ENCODE measurements around the gene LMNTD1. TPM values are rescaled to one million over a fixed set of nuclear protein-coding genes. Genes with fewer than 3 reads are reported as not detected.
"Not testable (repeated sequence)": the region's sequence is repeated elsewhere in the genome, so short reads cannot be mapped to it uniquely, and the experiment has no call there.

Gene LMNTD1
- total RNA-seq, 2 experiments from 2014 or later, result not detected

DNA sequence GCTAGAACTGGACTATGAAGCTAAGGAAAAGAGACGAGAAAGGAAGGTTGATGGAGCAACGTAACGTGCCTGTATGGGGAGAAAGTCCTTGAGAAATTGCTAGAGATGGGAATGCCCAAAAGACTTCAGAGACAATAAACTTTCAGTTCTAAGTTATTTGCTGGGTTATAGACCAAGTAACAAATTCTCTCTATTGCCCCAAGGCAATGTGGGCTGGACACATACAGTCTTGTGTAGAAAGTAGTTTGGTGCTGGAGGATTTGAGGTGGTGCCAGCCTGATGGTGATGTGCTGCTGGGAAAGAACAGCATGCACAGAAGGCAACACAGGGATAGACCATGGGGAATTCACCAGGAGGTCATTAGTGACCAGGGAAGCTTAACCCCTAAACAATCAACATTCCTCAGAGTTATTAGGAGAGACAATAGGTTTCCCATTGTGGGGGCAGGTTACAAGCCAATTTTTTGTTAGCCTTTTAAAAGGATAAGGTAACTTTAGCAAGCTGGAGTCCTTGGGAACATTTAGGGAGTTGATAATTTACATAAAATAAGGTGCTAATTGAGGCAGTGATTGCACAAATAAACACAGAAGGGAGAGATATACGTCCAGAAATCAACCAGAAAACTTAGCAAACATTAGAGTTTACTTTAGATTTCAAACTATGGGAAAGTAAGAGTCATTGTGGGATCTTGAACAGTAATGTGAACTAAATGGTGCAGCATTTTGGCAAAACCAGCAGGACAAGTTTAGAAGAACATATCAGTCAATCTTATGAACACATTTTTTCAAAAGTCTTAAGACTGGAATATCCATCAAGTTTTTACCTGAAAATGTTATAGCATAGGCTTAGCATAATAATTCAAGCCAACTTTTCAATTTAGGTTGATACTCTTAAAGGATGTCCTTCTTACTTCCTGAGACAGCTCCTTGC, 61.4 kb downstream of the LMNTD1 start:
- CTCF ChIA-PET (ENCODE audit: unreplicated experiment), result no interaction called here
- Histone ChIP-seq H3K79me2 (ENCODE audit: insufficient read depth, low read depth, low read length) (no peaks in the 10 kb centered on the region), H3K36me3 (ENCODE audit: insufficient read depth, low read length) (no peaks in the 10 kb centered on the region), H4K20me1 (ENCODE audit: insufficient read depth, low read length) (no peaks in the 10 kb centered on the region), H3K9me2 (ENCODE audit: insufficient read depth, low read length) (no peaks in the 10 kb centered on the region), H3K4me3 (ENCODE audit: low read depth, low read length, poor library complexity, severe bottlenecking) (no peak overlapping the region), H3K27ac (ENCODE audit: low read depth, low read length, poor library complexity, severe bottlenecking) (no peak overlapping the region), H3K9me3 (ENCODE audit: low read length) (no peaks in the 10 kb centered on the region), H3K4me1 (ENCODE audit: insufficient read depth, low read length, poor library complexity, severe bottlenecking) (no peaks in the 10 kb centered on the region), H2AFZ (ENCODE audit: low read length) (no peak overlapping the region), H3K4me2 (ENCODE audit: low read length) (no peak overlapping the region)
- no TSS peak for BruUV-seq (replicated peaks)
- POLR2A ChIA-PET, result interaction anchor here (0.6 to 0.9 kb wide), 2 partner anchors 13 to 65 kb away, joined by 3 read pairs; no protein-coding TSS in a partner anchor
- intact Hi-C loops (cut with micrococcal nuclease; ENCODE audit: unreplicated experiment), result no loop called here
- no peak for DNase-seq (ENCODE audit: low spot score)
- TF ChIP-seq EZH2phosphoT487 (IDR thresholded peaks at IDR 0.05; ENCODE audit: borderline replicate concordance, low read depth, low read length), result no peak
- TF ChIP-seq, protein P1, sequence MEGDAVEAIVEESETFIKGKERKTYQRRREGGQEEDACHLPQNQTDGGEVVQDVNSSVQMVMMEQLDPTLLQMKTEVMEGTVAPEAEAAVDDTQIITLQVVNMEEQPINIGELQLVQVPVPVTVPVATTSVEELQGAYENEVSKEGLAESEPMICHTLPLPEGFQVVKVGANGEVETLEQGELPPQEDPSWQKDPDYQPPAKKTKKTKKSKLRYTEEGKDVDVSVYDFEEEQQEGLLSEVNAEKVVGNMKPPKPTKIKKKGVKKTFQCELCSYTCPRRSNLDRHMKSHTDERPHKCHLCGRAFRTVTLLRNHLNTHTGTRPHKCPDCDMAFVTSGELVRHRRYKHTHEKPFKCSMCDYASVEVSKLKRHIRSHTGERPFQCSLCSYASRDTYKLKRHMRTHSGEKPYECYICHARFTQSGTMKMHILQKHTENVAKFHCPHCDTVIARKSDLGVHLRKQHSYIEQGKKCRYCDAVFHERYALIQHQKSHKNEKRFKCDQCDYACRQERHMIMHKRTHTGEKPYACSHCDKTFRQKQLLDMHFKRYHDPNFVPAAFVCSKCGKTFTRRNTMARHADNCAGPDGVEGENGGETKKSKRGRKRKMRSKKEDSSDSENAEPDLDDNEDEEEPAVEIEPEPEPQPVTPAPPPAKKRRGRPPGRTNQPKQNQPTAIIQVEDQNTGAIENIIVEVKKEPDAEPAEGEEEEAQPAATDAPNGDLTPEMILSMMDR (conservative IDR thresholded peaks at IDR 0.05; ENCODE audit: low read length), result no peak

GRCh38 chr12:25488956-25489870, 63.9 kb downstream of the LMNTD1 start:
- H2AFZ ChIP-seq (ENCODE audit: low read length); H3K4me2 ChIP-seq (ENCODE audit: low read length); H3K9me3 ChIP-seq (ENCODE audit: low read length); intact Hi-C loops (cut with micrococcal nuclease; ENCODE audit: unreplicated experiment); H3K4me3 ChIP-seq (ENCODE audit: low read depth, low read length, poor library complexity, severe bottlenecking); CTCF ChIA-PET (ENCODE audit: unreplicated experiment); H3K4me1 ChIP-seq (ENCODE audit: insufficient read depth, low read length, poor library complexity, severe bottlenecking); H3K79me2 ChIP-seq (ENCODE audit: insufficient read depth, low read depth, low read length); H4K20me1 ChIP-seq (ENCODE audit: insufficient read depth, low read length); H3K27ac ChIP-seq (ENCODE audit: low read depth, low read length, poor library complexity, severe bottlenecking); BruUV-seq (replicated peaks); DNase-seq (ENCODE audit: low spot score); H3K36me3 ChIP-seq (ENCODE audit: insufficient read depth, low read length); H3K9me2 ChIP-seq (ENCODE audit: insufficient read depth, low read length): not testable (repeated sequence)
- POLR2A ChIA-PET, result interaction anchor here (0.6 kb wide), 1 partner anchor 34 kb away, joined by 9 read pairs; no protein-coding TSS in a partner anchor

DNA sequence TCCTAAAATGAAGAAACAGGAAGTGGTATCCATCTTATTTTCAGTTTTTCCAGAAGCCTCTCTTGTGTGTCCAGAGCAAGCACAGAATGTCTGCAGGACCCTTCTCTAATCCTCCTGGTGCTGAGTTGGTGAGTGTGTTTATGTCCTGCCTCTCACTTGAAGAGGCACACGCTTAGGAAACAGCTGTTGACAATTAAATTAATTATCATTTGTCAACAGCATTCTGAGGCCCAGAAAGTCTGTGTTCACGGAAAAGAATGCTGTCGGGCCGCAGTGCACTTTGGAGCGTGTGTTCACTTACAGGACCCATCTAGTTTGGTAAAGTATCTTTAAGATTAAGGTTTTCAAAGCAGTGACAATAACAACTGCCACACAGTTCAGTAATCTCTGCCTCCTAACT, 70.5 kb downstream of the LMNTD1 start:
- Histone ChIP-seq H2AFZ (ENCODE audit: low read length) (no peak overlapping the region), H4K20me1 (ENCODE audit: insufficient read depth, low read length) (no peaks in the 10 kb centered on the region), H3K4me1 (ENCODE audit: insufficient read depth, low read length, poor library complexity, severe bottlenecking) (no peaks in the 10 kb centered on the region), H3K4me2 (ENCODE audit: low read length) (no peak overlapping the region), H3K36me3 (ENCODE audit: insufficient read depth, low read length) (no peaks in the 10 kb centered on the region), H3K9me3 (ENCODE audit: low read length) (no peaks in the 10 kb centered on the region), H3K9me2 (ENCODE audit: insufficient read depth, low read length) (no peaks in the 10 kb centered on the region), H3K79me2 (ENCODE audit: insufficient read depth, low read depth, low read length) (no peaks in the 10 kb centered on the region), H3K4me3 (ENCODE audit: low read depth, low read length, poor library complexity, severe bottlenecking) (no peak overlapping the region), H3K27ac (ENCODE audit: low read depth, low read length, poor library complexity, severe bottlenecking) (no peak overlapping the region)
- DNase-seq (ENCODE audit: low spot score), result no peak
- no peak for TF ChIP-seq EZH2phosphoT487 (IDR thresholded peaks at IDR 0.05; ENCODE audit: borderline replicate concordance, low read depth, low read length)
- TF ChIP-seq, protein P1 (conservative IDR thresholded peaks at IDR 0.05; ENCODE audit: low read length), result no peak
- ChIA-PET CTCF (ENCODE audit: unreplicated experiment) (no interaction called here), POLR2A (no interaction called here)
- intact Hi-C loops (cut with micrococcal nuclease; ENCODE audit: unreplicated experiment), result no loop called here
- BruUV-seq (replicated peaks), result no TSS peak
